ENCODE results near the gene WNT16. TPM values are rescaled to one million over a fixed set of nuclear protein-coding genes. Genes with fewer than 3 reads are reported as not detected.

Gene WNT16
- total RNA-seq, 1 experiment from 2014 or later, result not detected

DNA sequence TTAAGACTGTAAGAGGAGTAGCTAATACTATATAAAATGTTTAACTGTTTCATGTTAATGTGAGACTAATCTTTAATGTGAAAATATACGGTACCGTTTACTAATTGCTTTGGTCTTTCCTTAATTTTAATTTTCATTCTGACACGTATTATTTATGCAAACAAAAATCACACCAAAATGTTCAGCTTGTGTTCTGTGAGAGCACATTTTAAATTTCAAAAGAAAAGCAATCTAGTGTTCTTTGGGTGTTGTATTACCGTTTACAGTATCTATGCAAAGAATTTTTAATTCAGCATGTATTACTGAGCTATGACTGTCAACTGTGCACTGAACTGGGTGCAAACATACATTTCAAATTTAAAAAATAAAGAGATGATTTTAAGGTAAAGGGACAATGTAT, 2.2 kb downstream of the WNT16 start:
- H3K4me3 Mint-ChIP-seq (ENCODE audit: low read depth, unreplicated experiment), result no peak overlapping the region

GRCh38 chr7:121331574-121331973, 2.8 kb downstream of the WNT16 start:
- Mint-ChIP-seq H3K4me3 (ENCODE audit: low read depth, unreplicated experiment) (no peak overlapping the region), H3K27ac (ENCODE audit: unreplicated experiment) (no peak overlapping the region), H3K4me1 (ENCODE audit: low read depth, unreplicated experiment) (peaks cover 9% of the 10 kb centered on the region), H3K9me3 (ENCODE audit: low read depth, unreplicated experiment) (no peaks in the 10 kb centered on the region), H3K36me3 (ENCODE audit: insufficient read depth, unreplicated experiment) (peaks cover 20% of the 10 kb centered on the region), H3K27me3 (ENCODE audit: unreplicated experiment) (peaks cover 26% of the 10 kb centered on the region)
- DNase-seq, result no peak
- TF ChIP-seq, protein P1, sequence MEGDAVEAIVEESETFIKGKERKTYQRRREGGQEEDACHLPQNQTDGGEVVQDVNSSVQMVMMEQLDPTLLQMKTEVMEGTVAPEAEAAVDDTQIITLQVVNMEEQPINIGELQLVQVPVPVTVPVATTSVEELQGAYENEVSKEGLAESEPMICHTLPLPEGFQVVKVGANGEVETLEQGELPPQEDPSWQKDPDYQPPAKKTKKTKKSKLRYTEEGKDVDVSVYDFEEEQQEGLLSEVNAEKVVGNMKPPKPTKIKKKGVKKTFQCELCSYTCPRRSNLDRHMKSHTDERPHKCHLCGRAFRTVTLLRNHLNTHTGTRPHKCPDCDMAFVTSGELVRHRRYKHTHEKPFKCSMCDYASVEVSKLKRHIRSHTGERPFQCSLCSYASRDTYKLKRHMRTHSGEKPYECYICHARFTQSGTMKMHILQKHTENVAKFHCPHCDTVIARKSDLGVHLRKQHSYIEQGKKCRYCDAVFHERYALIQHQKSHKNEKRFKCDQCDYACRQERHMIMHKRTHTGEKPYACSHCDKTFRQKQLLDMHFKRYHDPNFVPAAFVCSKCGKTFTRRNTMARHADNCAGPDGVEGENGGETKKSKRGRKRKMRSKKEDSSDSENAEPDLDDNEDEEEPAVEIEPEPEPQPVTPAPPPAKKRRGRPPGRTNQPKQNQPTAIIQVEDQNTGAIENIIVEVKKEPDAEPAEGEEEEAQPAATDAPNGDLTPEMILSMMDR (IDR thresholded peaks at IDR 0.05; ENCODE audit: unreplicated experiment), result no peak
- CTCF ChIA-PET, result no interaction called here
- intact Hi-C loops (cut with micrococcal nuclease; ENCODE audit: unreplicated experiment), result loop anchor here (10.0 kb wide), 1 partner anchor 347 kb away; the partner anchor contains the start of gene CPED1
- no TSS peak for BruUV-seq (replicated peaks)

More for the DNA sequence above, 2.2 kb downstream of the WNT16 start:
- peaks cover 26% of the 10 kb centered on the region for H3K27me3 Mint-ChIP-seq (ENCODE audit: unreplicated experiment)
- H3K27ac Mint-ChIP-seq (ENCODE audit: unreplicated experiment), result no peak overlapping the region
- peaks cover 9% of the 10 kb centered on the region for H3K4me1 Mint-ChIP-seq (ENCODE audit: low read depth, unreplicated experiment)
- H3K9me3 Mint-ChIP-seq (ENCODE audit: low read depth, unreplicated experiment), result no peaks in the 10 kb centered on the region
- intact Hi-C loops (cut with micrococcal nuclease; ENCODE audit: unreplicated experiment), result loop anchor here (10.0 kb wide), 1 partner anchor 346 kb away; the partner anchor contains the start of gene CPED1
- H3K36me3 Mint-ChIP-seq (ENCODE audit: insufficient read depth, unreplicated experiment), result peaks cover 20% of the 10 kb centered on the region
- CTCF ChIA-PET, result no interaction called here
- BruUV-seq (replicated peaks), result no TSS peak
- TF ChIP-seq, protein P1 (IDR thresholded peaks at IDR 0.05; ENCODE audit: unreplicated experiment), result no peak
- no peak for DNase-seq

DNA sequence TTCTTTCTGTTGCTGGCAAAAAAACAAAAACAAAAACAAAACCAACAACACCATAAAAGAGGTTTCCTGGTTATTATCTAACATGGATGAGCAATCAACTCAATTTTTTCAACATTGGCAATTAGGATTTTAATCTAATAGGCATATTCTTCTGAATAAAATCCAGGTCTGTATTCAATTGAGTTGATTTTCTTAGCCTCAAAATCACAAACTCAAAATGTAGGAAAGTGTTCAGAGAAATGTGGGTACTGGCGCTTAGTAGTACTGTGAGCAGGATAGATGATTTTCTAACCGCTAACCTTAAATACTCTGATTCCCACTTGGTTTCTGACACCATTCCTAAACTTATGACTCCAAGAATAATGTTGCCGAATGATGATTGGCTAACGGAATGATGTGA, 5.6 kb downstream of the WNT16 start:
- CTCF ChIA-PET, result no interaction called here
- Mint-ChIP-seq H3K27ac (ENCODE audit: unreplicated experiment) (no peak overlapping the region), H3K36me3 (ENCODE audit: insufficient read depth, unreplicated experiment) (peaks cover 14% of the 10 kb centered on the region), H3K27me3 (ENCODE audit: unreplicated experiment) (peaks cover 3% of the 10 kb centered on the region), H3K9me3 (ENCODE audit: low read depth, unreplicated experiment) (no peaks in the 10 kb centered on the region), H3K4me1 (ENCODE audit: low read depth, unreplicated experiment) (peaks cover 3% of the 10 kb centered on the region), H3K4me3 (ENCODE audit: low read depth, unreplicated experiment) (no peak overlapping the region)
- no TSS peak for BruUV-seq (replicated peaks)
- DNase-seq, result no peak
- TF ChIP-seq, protein P1 (IDR thresholded peaks at IDR 0.05; ENCODE audit: unreplicated experiment), result no peak
- intact Hi-C loops (cut with micrococcal nuclease; ENCODE audit: unreplicated experiment), result loop anchor here (10.0 kb wide), 1 partner anchor 350 kb away; the partner anchor contains the start of gene CPED1

DNA sequence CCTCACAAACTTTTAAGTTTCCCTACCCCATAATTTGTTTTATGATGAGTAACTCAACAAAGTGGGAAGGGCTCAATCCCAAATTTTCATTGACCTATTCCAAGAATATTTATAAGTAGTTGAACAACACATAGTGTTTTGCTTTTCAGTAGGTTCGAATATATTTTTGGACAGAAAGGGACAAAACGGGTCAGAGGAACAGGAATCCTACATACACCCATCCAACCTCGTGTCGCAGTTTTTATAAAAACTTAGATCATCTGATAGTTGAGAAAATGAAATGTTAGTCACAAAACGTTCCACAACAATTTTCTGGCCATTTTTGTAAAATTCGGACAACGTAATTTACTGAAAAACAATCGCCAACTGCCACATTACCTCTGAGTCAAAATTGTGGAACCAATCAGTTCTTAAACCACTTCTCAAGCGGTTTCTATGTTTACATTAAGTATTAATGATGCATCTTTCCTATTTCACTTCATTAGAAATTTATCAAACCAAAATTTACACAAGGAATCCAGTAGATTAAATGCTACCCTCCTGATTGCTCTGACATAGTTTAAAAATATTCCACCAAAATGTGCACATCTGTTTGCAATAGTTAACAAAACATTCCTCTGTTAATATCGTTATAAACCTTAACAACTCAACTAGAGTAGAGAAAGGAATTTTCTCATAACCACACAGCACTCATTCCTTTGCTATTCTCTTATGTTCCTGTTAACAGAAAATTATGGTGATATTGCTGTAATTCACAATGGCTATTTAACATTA, 6.3 kb downstream of the WNT16 start:
- peaks cover 7% of the 10 kb centered on the region for H3K36me3 Mint-ChIP-seq (ENCODE audit: insufficient read depth, unreplicated experiment)
- no TSS peak for BruUV-seq (replicated peaks)
- H3K27me3 Mint-ChIP-seq (ENCODE audit: unreplicated experiment), result no peaks in the 10 kb centered on the region
- no peaks in the 10 kb centered on the region for H3K9me3 Mint-ChIP-seq (ENCODE audit: low read depth, unreplicated experiment)
- intact Hi-C loops (cut with micrococcal nuclease; ENCODE audit: unreplicated experiment), result loop anchor here (10.0 kb wide), 1 partner anchor 350 kb away; the partner anchor contains the start of gene CPED1
- no peak overlapping the region for H3K27ac Mint-ChIP-seq (ENCODE audit: unreplicated experiment)
- CTCF ChIA-PET, result no interaction called here
- TF ChIP-seq, protein P1 (IDR thresholded peaks at IDR 0.05; ENCODE audit: unreplicated experiment), result no peak
- no peak for DNase-seq
- no peak overlapping the region for H3K4me3 Mint-ChIP-seq (ENCODE audit: low read depth, unreplicated experiment)
- H3K4me1 Mint-ChIP-seq (ENCODE audit: low read depth, unreplicated experiment), result no peaks in the 10 kb centered on the region
